GM18508 (cell line): ENCODE data around the gene POLE4.

Source experiments
- ATAC-seq: cut with Tn5 transposase; IDR thresholded peaks from one replicate; pipeline ENCODE4 v1.9.1; 2021; ENCODE audit warnings: moderate number of reproducible peaks; ENCODE audit not compliant: insufficient read depth, unreplicated experiment

POLE4 gene

GRCh38 chr2:74958274-74959105 lies at the start of gene POLE4:
TSS of gene POLE4 (plus strand) at chr2:74958643. CDS start at chr2:74958680, 37 bp downstream.
- ATAC-seq = peak; percentile 76

- ATAC-seq = no peak
These were observed 49.5 kb upstream of the POLE4 start for GRCh38 chr2:74908748-74909444.

- no peak for ATAC-seq
These were observed 48.2 kb upstream of the POLE4 start for GRCh38 chr2:74910245-74910644.

GRCh38 chr2:74911061-74911460 lies 47.4 kb upstream of the POLE4 start:
- no peak for ATAC-seq

- no peak for ATAC-seq
These were observed 42.7 kb upstream of the POLE4 start for GRCh38 chr2:74915743-74916142.

- ATAC-seq = no peak
These were observed 42.0 kb upstream of the POLE4 start for GRCh38 chr2:74916394-74916793.

GRCh38 chr2:74917702-74918619 lies 40.5 kb upstream of the POLE4 start:
- ATAC-seq = no peak

- ATAC-seq = no peak
These were observed 38.6 kb upstream of the POLE4 start for GRCh38 chr2:74919827-74920226.

GRCh38 chr2:74921236-74921736 lies 37.2 kb upstream of the POLE4 start:
- ATAC-seq = no peak

GRCh38 chr2:74922592-74923227 lies 35.7 kb upstream of the POLE4 start:
- no peak for ATAC-seq

GRCh38 chr2:74924463-74925265 lies 33.8 kb upstream of the POLE4 start:
- ATAC-seq = no peak

GRCh38 chr2:74925361-74925786 lies 33.1 kb upstream of the POLE4 start:
- ATAC-seq = no peak

GRCh38 chr2:74927621-74928020 lies 30.8 kb upstream of the POLE4 start:
- no peak for ATAC-seq

- ATAC-seq = no peak
These were observed 27.5 kb upstream of the POLE4 start for GRCh38 chr2:74930811-74931486.

- no peak for ATAC-seq
These were observed 26.5 kb upstream of the POLE4 start for GRCh38 chr2:74931940-74932339.

GRCh38 chr2:74935975-74936391 lies 22.5 kb upstream of the POLE4 start:
- no peak for ATAC-seq

GRCh38 chr2:74937221-74937880 lies 21.1 kb upstream of the POLE4 start:
- ATAC-seq = no peak

- no peak for ATAC-seq
These were observed 20.2 kb upstream of the POLE4 start for GRCh38 chr2:74938264-74938663.
